Progenitor cell of endocrine pancreas (in vitro differentiated cells): ENCODE measurements around the gene DAPL1. TPM values are rescaled to one million over a fixed set of nuclear protein-coding genes. Genes with fewer than 3 reads are reported as not detected.

ENCODE experiments used
- DNase-seq: peaks from one replicate; pipeline ENCODE4 v3.0.0; 2021; ENCODE audit warnings: low spot score; ENCODE audit not compliant: unreplicated experiment
- H3K27ac Mint-ChIP-seq: 2 replicates; pipeline ENCODE4 v1.8.0; 2021; ENCODE audit warnings: mild to moderate bottlenecking, moderate library complexity, mixed read lengths
- H3K27me3 Mint-ChIP-seq: 2 replicates; pipeline ENCODE4 v1.8.0; 2021; ENCODE audit warnings: mixed read lengths
- H3K36me3 Mint-ChIP-seq: 2 replicates; pipeline ENCODE4 v1.8.0; 2022; ENCODE audit warnings: mixed read lengths; ENCODE audit not compliant: insufficient read depth
- H3K4me1 Mint-ChIP-seq: 2 replicates; pipeline ENCODE4 v1.8.0; 2021; ENCODE audit warnings: low read depth, mixed read lengths
- H3K4me3 Mint-ChIP-seq: 2 replicates; pipeline ENCODE4 v1.8.0; 2021; ENCODE audit warnings: low read depth, mild to moderate bottlenecking, moderate library complexity, mixed read lengths
- H3K9me3 Mint-ChIP-seq: 2 replicates; pipeline ENCODE4 v1.8.0; 2021; ENCODE audit warnings: low read depth, mixed read lengths
- CTCF ChIP-seq: fragments of 200-600 bp; sonication (generic); IDR thresholded peaks from one replicate; pipeline ENCODE4 v1.5.0; 2021; ENCODE audit warnings: antibody characterized with exemption, mild to moderate bottlenecking; ENCODE audit not compliant: unreplicated experiment
- total RNA-seq: library from RNA; stranded (reverse); gene quantifications from 2 replicates; pipeline ENCODE4 v1.2.1, GENCODE V29; 2021

The DAPL1 gene
- total RNA-seq, 1 donor from 2014 or later = not detected

- H3K27me3 Mint-ChIP-seq = peaks cover 39% of the 10 kb centered on the region
- DNase-seq = no peak
- H3K4me1 Mint-ChIP-seq = peaks cover 12% of the 10 kb centered on the region
- no peak overlapping the region for H3K4me3 Mint-ChIP-seq
- TF ChIP-seq CTCF = no peak
- H3K36me3 Mint-ChIP-seq = no peaks in the 10 kb centered on the region
- no peaks in the 10 kb centered on the region for H3K9me3 Mint-ChIP-seq
- H3K27ac Mint-ChIP-seq = no peak overlapping the region
Measured at GRCh38 chr2:158778243-158778642, 16.9 kb upstream of the DAPL1 start.

DNA sequence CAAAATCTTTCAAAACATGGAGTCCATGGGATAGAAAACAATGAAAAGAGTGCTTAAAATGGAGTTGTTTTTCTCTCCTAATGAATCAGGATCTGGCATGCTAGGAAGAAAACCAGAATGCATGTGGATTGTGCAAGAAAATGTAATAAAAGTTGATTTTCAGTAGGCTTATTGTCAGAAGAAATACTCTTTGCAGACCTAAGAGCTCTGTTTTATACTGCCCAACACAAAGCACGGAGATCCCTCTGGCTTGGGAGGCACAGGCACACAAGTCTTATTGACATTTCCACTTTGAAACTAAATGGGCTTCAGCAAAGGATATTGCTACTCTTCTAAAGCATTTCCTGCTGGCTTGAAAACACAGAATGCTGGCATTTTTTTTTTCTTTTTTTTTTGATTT, 15.5 kb upstream of the DAPL1 start:
- no peak for TF ChIP-seq CTCF
- H3K4me1 Mint-ChIP-seq = peaks cover 10% of the 10 kb centered on the region
- DNase-seq = no peak
- H3K27ac Mint-ChIP-seq = no peak overlapping the region
- no peak overlapping the region for H3K4me3 Mint-ChIP-seq
- no peaks in the 10 kb centered on the region for H3K36me3 Mint-ChIP-seq
- no peaks in the 10 kb centered on the region for H3K9me3 Mint-ChIP-seq
- H3K27me3 Mint-ChIP-seq = peaks cover 39% of the 10 kb centered on the region

GRCh38 chr2:158781353-158781961, 13.7 kb upstream of the DAPL1 start:
- DNase-seq = no peak
- Mint-ChIP-seq H3K36me3 (no peaks in the 10 kb centered on the region), H3K27ac (no peak overlapping the region), H3K9me3 (no peaks in the 10 kb centered on the region), H3K27me3 (peaks cover 38% of the 10 kb centered on the region), H3K4me1 (peaks cover 7% of the 10 kb centered on the region), H3K4me3 (no peak overlapping the region)
- TF ChIP-seq CTCF = no peak

- Mint-ChIP-seq H3K4me1 (peaks cover 7% of the 10 kb centered on the region), H3K27ac (no peak overlapping the region), H3K9me3 (no peaks in the 10 kb centered on the region), H3K4me3 (no peak overlapping the region), H3K27me3 (peaks cover 31% of the 10 kb centered on the region), H3K36me3 (no peaks in the 10 kb centered on the region)
- DNase-seq = no peak
- TF ChIP-seq CTCF = no peak
Measured at GRCh38 chr2:158782136-158782535, 13.0 kb upstream of the DAPL1 start.

DNA sequence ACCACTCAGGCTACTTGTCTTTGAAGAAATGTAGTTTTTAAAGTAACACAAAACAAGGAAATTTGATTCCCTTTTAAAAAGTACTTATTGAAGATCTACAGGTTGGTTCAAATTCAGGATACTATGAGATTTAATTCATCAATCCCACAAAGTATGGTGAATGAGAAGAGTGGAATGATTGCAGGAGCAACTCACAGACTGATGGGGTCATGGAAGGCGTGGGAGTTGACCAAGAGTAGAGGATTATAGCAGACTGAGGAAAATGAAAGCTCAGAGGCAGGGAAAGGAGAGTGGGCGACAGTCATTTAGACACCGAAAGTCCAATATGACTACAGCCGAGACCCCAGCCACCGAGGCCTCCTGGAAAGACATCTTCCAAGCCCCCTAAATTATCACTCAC, 12.5 kb upstream of the DAPL1 start:
- no peak for TF ChIP-seq CTCF
- no peak overlapping the region for H3K27ac Mint-ChIP-seq

More for the DNA sequence above, 12.5 kb upstream of the DAPL1 start:
- no peaks in the 10 kb centered on the region for H3K9me3 Mint-ChIP-seq
- no peak overlapping the region for H3K4me3 Mint-ChIP-seq
- H3K27me3 Mint-ChIP-seq = peaks cover 28% of the 10 kb centered on the region
- H3K36me3 Mint-ChIP-seq = no peaks in the 10 kb centered on the region
- no peak for DNase-seq
- H3K4me1 Mint-ChIP-seq = peaks cover 7% of the 10 kb centered on the region
